Activated naive CD4-positive, alpha-beta T cell treated with anti-CD3 and anti-CD28 coated beads, Interleukin-2, amount 50 U/mL, for 72 hours (primary cell): ENCODE measurements around the gene RBL2. TPM values are rescaled to one million over a fixed set of nuclear protein-coding genes. Genes with fewer than 3 reads are reported as not detected.
A peak's percentile ranks its signal among the peaks of the same experiment; 100 is the strongest.

Experiments used
- ATAC-seq, 2 donors: fragments of 150-1000 bp; cut with Tn5 transposase; 2 replicates each; pipeline ENCODE4 v1.10.0; 2021; ENCODE audit warnings: mild to moderate bottlenecking in 2 of 2, moderate library complexity in 2 of 2
- DNase-seq, 2 donors: peaks; one replicate each; pipeline ENCODE4 v3.0.0; 2021 to 2022; ENCODE audit warnings: low spot score in 2 of 2
- H3K27ac Mint-ChIP-seq, 2 donors: one replicate each; pipeline ENCODE4 v1.8.0; 2022; ENCODE audit warnings: mild to moderate bottlenecking in 2 of 2, mixed read lengths in 2 of 2
- H3K36me3 Mint-ChIP-seq, 2 donors: one replicate each; pipeline ENCODE4 v1.8.0; 2022; ENCODE audit warnings: mixed read lengths in 2 of 2
- H3K9me3 Mint-ChIP-seq, 2 donors: one replicate each; pipeline ENCODE4 v1.8.0; 2022; ENCODE audit warnings: mixed read lengths in 2 of 2
- total RNA-seq, 2 donors: library from RNA; stranded (reverse); gene quantifications; one replicate each; pipeline ENCODE4 v1.2.3, GENCODE V29; 2022

Gene RBL2
- total RNA-seq, 2 donors from 2014 or later = 81.1 to 84.7 TPM

GRCh38 chr16:53486230-53486629 is 52.0 kb downstream of the RBL2 start:
- DNase-seq (no peak), ATAC-seq (no peak)
- H3K27ac Mint-ChIP-seq = no peak overlapping the region
- peaks cover 14 to 22% of the 10 kb centered on the region in 2 donors for H3K9me3 Mint-ChIP-seq
- peaks cover 54 to 86% of the 10 kb centered on the region in 2 donors for H3K36me3 Mint-ChIP-seq

DNA sequence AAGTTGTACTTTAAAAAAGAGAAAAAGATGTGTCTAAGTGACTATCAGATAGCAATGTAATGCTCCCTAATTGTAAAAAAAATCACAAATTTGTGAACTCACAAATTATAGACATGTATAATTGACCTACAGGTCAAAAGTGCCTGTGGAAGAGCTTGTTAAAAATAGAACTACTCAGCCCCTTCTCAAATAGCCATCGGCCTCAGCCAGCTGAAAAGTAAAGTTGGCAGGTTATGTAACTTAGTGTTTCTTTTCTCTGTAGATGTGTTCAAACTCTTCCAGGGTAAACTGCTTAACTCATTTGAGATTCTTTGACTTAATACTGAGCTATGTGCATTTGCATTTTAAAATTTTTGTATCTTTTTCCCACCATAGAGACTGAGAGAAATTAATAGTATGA is 55.5 kb downstream of the RBL2 start:
- DNase-seq (no peak), ATAC-seq (no peak)
- H3K9me3 Mint-ChIP-seq = peaks cover 7 to 8% of the 10 kb centered on the region in 2 donors
- H3K36me3 Mint-ChIP-seq = peaks cover 28 to 57% of the 10 kb centered on the region in 2 donors
- peak overlapping the region; percentile 11 to 26 for H3K27ac Mint-ChIP-seq

GRCh38 chr16:53492503-53492902 is 58.2 kb downstream of the RBL2 start:
- H3K9me3 Mint-ChIP-seq = no peaks in the 10 kb centered on the region
- peaks cover 25 to 45% of the 10 kb centered on the region in 2 donors for H3K36me3 Mint-ChIP-seq
- ATAC-seq (no peak), DNase-seq (no peak)
- H3K27ac Mint-ChIP-seq = peak overlapping the region in 1 of 2 donors; percentile 81

GRCh38 chr16:53494636-53495035 is 60.4 kb downstream of the RBL2 start:
- Mint-ChIP-seq H3K9me3 (no peaks in the 10 kb centered on the region), H3K36me3 (peaks cover 22 to 39% of the 10 kb centered on the region in 2 donors), H3K27ac (peak overlapping the region in 1 of 2 donors; percentile 44)
- DNase-seq (no peak), ATAC-seq (no peak)

GRCh38 chr16:53495325-53495724 is 61.1 kb downstream of the RBL2 start:
- peak overlapping the region; percentile 44 to 86 for H3K27ac Mint-ChIP-seq
- H3K9me3 Mint-ChIP-seq = no peaks in the 10 kb centered on the region
- DNase-seq (no peak), ATAC-seq (no peak)
- H3K36me3 Mint-ChIP-seq = peaks cover 22 to 37% of the 10 kb centered on the region in 2 donors

- ATAC-seq = peak in 1 of 2 donors; percentile 2
- peaks cover 28 to 32% of the 10 kb centered on the region in 2 donors for H3K36me3 Mint-ChIP-seq
- H3K27ac Mint-ChIP-seq = peak overlapping the region in 1 of 2 donors; percentile 82
Observed at GRCh38 chr16:53498984-53499383, 64.7 kb downstream of the RBL2 start.

DNA sequence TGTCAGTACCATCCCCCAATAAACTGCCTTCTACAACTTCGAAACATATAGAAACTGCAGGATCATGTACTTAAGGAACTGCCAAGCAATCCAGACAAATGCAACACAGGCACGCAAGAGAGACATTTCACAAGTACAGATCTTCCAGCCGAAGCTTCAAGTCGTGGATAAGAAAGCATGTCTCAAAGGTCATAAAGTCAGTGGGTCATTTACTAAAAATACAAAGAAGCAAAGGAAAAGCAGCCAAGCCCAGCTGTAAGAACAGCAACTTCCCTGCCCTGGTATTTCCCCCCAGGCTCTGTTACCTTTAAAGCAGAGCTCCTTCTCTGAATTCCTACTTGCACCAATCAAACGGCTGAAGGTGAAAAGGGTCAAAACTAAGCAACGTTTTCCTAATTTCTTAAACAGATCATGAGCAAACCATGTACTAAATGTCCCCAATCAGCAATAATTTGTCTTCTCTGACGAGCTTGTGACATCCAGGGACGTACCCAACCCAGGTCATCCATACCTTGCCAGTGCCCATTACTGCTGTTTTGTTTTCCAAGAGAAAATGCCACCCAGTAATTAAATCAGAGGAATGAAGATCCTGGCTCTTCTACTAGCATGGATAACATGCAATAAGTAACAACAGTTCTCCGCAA is 67.1 kb downstream of the RBL2 start:
- DNase-seq (no peak), ATAC-seq (no peak)
- peaks cover 20 to 24% of the 10 kb centered on the region in 2 donors for H3K36me3 Mint-ChIP-seq
- H3K9me3 Mint-ChIP-seq = peaks cover 0 to 5% of the 10 kb centered on the region in 2 donors
- H3K27ac Mint-ChIP-seq = peak overlapping the region; percentile 68 to 92

More at GRCh38 chr16:53498984-53499383, 64.7 kb downstream of the RBL2 start:
- no peak for DNase-seq
- H3K9me3 Mint-ChIP-seq = no peaks in the 10 kb centered on the region

DNA sequence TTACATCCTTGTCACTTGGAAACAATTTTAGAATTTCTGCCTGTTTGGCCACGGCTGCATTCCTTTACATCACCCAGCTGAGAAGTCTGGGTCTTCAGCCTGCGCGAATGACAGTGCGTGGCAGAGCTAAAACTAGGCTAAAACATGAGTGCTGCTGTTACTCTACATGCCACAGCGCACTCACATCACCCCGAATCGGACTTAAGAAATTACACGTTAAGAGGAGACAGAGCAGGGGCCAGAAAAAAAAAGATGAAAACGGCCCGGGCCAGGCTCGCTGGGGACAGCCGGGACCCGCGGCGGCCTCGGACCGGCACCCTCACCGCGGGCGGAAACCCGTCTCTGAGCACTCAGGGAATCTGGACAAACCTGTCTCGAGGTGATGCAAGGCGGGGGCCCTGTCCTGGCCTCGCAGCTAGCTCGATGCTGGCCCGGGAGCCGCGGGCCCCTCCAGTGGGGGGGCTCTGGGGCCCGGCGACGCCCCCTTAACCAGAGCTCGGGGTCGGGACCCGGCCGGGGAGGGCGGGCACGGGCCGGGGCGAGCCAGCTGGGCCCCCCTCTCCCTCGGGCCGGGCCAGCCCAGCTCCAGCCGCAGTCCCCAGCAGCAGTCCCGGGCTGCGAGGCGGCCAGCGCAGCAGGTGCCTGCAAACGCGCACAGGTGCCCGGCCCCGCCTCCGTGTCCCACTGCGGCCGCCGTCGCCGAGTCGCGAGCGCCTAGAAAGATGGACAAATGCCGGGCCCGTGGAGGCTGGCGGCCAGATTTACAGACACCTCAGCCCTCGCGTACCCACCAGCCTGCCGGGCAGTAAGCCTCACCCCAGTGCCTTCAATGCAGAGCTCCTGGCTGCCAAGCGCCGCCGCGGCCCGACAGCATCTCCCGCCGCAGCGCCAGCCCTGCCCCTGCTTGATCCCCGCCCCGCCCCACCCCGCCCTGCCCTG is 68.3 kb downstream of the RBL2 start, which contains the start of gene AKTIP:
TSS of gene AKTIP (minus strand) at position 879 of the 939 bp plus-strand sequence. CDS start 2,950 bp downstream, outside the sequence.
- peak; percentile 20 to 65 for DNase-seq
- ATAC-seq = peak; percentile 13 to 37
- Mint-ChIP-seq H3K27ac (peak within 1 kb of the TSS; percentile 92 to 98), H3K36me3 (peaks cover 20 to 24% of the 10 kb centered on the region in 2 donors), H3K9me3 (peaks cover 0 to 5% of the 10 kb centered on the region in 2 donors)

DNA sequence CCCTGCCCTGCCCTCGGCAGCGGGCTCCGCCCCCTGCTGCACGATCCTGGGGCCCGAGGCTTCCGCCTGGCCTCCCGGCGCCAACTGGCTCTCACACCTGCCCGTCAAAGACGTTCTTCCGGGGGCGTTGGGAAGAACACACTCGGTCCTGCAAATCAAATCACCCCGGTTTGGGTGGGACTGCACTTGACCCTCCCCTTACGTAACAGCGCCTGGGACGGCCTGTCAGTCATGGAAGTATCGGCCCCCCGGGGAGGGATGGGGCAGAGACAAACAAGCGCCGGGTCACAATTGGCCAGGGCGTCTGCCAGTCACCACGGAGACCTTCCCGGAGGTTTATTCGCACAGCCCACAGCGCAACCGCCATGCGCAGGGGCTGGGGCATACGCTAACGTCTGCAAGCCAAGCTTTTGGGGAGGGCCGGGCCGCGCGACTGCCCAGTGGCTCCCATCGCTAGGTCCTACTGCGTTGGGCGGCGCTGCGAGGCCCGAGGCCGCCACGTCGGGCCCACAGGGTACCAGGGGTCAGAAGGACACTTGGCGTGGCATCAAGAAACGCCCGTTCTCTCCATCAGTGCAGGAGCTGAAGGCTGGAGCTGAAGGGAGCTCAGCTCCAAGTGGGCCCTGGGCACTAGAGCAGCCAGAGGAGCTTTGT is 69.1 kb downstream of the RBL2 start:
- Mint-ChIP-seq H3K9me3 (peaks cover 0 to 5% of the 10 kb centered on the region in 2 donors), H3K27ac (peak overlapping the region; percentile 87 to 92), H3K36me3 (peaks cover 20 to 24% of the 10 kb centered on the region in 2 donors)
- ATAC-seq (peak; percentile 90 to 94), DNase-seq (peak; percentile 99 to 100)

- DNase-seq = peak in 1 of 2 donors; percentile 22
Observed at GRCh38 chr16:53503991-53504663, 69.9 kb downstream of the RBL2 start.

GRCh38 chr16:53504665-53505064 is 70.4 kb downstream of the RBL2 start:
- ATAC-seq (no peak), DNase-seq (no peak)
- peaks cover 0 to 5% of the 10 kb centered on the region in 2 donors for H3K9me3 Mint-ChIP-seq
- H3K27ac Mint-ChIP-seq = peak overlapping the region; percentile 92
- peaks cover 16 to 18% of the 10 kb centered on the region in 2 donors for H3K36me3 Mint-ChIP-seq

More at GRCh38 chr16:53503991-53504663, 69.9 kb downstream of the RBL2 start:
- ATAC-seq = no peak
- Mint-ChIP-seq H3K9me3 (peaks cover 0 to 5% of the 10 kb centered on the region in 2 donors), H3K36me3 (peaks cover 17 to 22% of the 10 kb centered on the region in 2 donors), H3K27ac (peak overlapping the region; percentile 92)

DNA sequence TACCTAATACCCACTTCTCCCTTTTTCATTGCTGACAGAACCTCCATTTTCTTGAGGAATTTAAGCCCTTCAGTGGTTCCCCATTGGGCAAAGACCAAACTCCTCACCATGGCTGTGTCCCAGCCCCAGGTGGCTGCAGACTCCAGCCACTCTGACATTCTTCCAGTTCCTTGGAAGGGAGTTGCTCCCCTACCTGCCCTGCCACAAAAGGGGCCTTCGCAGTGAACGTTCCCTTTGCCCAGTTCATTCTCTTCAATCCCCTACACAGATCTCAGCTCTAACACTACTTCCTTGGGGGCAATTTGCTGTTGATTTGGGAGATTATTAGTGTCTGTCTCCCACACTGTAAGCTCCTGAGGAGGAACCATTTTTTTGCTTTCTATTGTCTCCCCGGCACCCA is 72.0 kb downstream of the RBL2 start:
- H3K36me3 Mint-ChIP-seq = peaks cover 13 to 16% of the 10 kb centered on the region in 2 donors
- ATAC-seq (no peak), DNase-seq (no peak)
- H3K9me3 Mint-ChIP-seq = peaks cover 0 to 5% of the 10 kb centered on the region in 2 donors
- no peak overlapping the region for H3K27ac Mint-ChIP-seq

- Mint-ChIP-seq H3K36me3 (peaks cover 8 to 10% of the 10 kb centered on the region in 2 donors), H3K9me3 (peaks cover 0 to 5% of the 10 kb centered on the region in 2 donors), H3K27ac (no peak overlapping the region)
- DNase-seq (no peak), ATAC-seq (no peak)
Observed at GRCh38 chr16:53507464-53508179, 73.4 kb downstream of the RBL2 start.

GRCh38 chr16:53509906-53510703 is 75.8 kb downstream of the RBL2 start:
- H3K36me3 Mint-ChIP-seq = peaks cover 0 to 12% of the 10 kb centered on the region in 2 donors
- peaks cover 0 to 9% of the 10 kb centered on the region in 2 donors for H3K9me3 Mint-ChIP-seq
- ATAC-seq = peak; percentile 71 to 77
- DNase-seq = peak in 1 of 2 donors; percentile 50
- no peak overlapping the region for H3K27ac Mint-ChIP-seq

DNA sequence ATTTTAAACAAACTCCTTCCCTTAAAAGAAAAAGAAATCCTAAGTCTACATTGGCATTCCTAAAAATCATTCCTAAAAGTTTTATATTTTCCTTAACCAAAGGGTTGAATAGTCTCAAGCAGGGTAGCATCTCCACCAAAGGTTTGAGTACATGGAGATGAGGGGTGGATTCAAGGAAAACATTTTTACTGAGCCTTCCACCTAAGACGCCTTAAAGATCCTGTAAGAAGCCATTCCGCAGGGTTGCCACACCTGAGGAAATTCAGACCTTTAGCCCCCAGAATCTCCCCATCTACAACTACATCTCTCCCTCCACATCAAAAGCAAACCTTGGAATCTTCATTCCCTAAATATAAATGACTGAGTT is 76.4 kb downstream of the RBL2 start:
- Mint-ChIP-seq H3K9me3 (peaks cover 0 to 6% of the 10 kb centered on the region in 2 donors), H3K36me3 (peaks cover 0 to 12% of the 10 kb centered on the region in 2 donors), H3K27ac (no peak overlapping the region)
- DNase-seq (no peak), ATAC-seq (peak in 1 of 2 donors; percentile 20)
